ENCODE data around the gene AKT3. TPM values are rescaled to one million over a fixed set of nuclear protein-coding genes. Genes with fewer than 3 reads are reported as not detected.

AKT3 gene
- total RNA-seq, 4 donors from 2014 or later, result 42.2 to 66.5 (median 60.0) TPM

GRCh38 chr1:243784506-243784905 is 65.5 kb downstream of the AKT3 start:
- TF ChIP-seq, protein P1, sequence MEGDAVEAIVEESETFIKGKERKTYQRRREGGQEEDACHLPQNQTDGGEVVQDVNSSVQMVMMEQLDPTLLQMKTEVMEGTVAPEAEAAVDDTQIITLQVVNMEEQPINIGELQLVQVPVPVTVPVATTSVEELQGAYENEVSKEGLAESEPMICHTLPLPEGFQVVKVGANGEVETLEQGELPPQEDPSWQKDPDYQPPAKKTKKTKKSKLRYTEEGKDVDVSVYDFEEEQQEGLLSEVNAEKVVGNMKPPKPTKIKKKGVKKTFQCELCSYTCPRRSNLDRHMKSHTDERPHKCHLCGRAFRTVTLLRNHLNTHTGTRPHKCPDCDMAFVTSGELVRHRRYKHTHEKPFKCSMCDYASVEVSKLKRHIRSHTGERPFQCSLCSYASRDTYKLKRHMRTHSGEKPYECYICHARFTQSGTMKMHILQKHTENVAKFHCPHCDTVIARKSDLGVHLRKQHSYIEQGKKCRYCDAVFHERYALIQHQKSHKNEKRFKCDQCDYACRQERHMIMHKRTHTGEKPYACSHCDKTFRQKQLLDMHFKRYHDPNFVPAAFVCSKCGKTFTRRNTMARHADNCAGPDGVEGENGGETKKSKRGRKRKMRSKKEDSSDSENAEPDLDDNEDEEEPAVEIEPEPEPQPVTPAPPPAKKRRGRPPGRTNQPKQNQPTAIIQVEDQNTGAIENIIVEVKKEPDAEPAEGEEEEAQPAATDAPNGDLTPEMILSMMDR (IDR thresholded peaks at IDR 0.05; ENCODE audit: low read depth), result no peak

- TF ChIP-seq, protein P1 (IDR thresholded peaks at IDR 0.05; ENCODE audit: low read depth), result no peak
Measured at GRCh38 chr1:243783714-243784113, 66.3 kb downstream of the AKT3 start.

- TF ChIP-seq, protein P1 (IDR thresholded peaks at IDR 0.05; ENCODE audit: low read depth), result no peak
Measured at GRCh38 chr1:243770860-243771259, 79.2 kb downstream of the AKT3 start.

DNA sequence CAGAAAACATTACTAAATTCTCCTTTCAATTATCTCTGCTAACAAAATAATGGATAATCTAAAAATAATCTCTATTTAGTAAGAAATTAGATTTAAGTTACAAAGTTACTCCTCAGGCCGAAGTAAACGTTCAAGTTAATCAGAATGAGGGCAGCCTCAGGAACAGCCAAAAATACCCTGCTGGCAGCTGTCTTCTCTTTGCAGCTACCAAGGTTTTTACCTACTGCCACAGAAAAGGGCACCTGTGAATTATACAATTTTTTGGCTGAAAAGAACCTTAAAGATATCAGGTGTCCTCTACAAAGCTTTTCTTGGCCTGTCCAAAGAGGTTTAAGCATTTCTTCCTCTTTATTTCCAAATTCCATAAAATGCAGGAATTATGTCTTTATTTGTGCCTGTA is 84.4 kb downstream of the AKT3 start:
- TF ChIP-seq, protein P1 (IDR thresholded peaks at IDR 0.05; ENCODE audit: low read depth), result no peak

DNA sequence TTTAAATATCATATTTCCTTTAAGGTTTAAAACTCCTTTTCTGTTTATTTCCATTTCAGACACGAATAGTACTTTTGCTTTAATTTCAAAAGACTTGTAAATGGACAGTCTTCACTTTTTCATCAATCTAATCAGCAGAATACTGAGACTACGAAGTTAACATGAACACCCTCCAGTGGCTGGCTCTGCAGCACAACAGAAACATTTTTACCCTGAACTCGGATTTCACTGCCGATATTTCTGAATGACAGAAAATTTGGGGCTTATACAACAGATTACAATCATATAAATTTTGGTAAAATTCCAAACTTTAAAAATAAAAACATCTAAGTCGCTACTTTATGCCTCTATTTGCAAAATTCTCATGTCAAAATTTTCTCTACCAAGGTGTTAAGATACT is 86.2 kb downstream of the AKT3 start:
- TF ChIP-seq, protein P1 (IDR thresholded peaks at IDR 0.05; ENCODE audit: low read depth), result no peak

DNA sequence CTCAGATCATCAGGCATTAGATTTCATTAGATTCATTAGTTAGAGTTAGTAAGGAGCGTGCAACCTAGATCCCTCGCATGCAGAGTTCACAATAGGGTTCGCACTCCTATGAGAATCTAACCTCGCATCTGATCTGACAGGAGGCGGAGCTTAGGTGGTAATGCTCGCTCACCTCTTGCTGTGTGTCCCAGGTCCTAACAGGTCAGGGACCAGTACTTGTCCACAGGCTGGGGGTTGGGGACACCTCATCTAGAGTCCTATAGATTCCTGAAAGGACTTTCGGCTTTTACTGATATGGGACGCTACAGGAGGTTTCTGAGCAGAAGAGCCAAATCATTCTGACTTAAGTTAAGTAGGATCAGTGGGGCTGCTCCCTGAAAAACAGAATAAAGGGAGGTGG is 91.4 kb downstream of the AKT3 start:
- TF ChIP-seq, protein P1 (IDR thresholded peaks at IDR 0.05; ENCODE audit: low read depth), result no peak

- TF ChIP-seq, protein P1 (IDR thresholded peaks at IDR 0.05; ENCODE audit: low read depth), result no peak
Measured at GRCh38 chr1:243756529-243756928, 93.5 kb downstream of the AKT3 start.
